GM12865 (cell line): ENCODE results near the gene ZBTB40.
A peak's percentile ranks its signal among the peaks of the same experiment; 100 is the strongest.

Experiments used
- DNase-seq: peaks from one replicate; pipeline ENCODE4 v3.0.0; 2010; ENCODE audit warnings: low read depth
- H3K4me3 ChIP-seq: 2 replicates; pipeline ENCODE4 v1.5.1; 2011; ENCODE audit warnings: mild to moderate bottlenecking, low read depth, low read length, control low read depth
- CTCF ChIP-seq: IDR thresholded peaks from 2 replicates; pipeline ENCODE4 v1.5.1; 2011; ENCODE audit warnings: low read length, control low read depth, low read depth, inconsistent platforms; ENCODE audit not compliant: insufficient read depth; ENCODE audit errors: missing control alignments

The ZBTB40 gene

DNA sequence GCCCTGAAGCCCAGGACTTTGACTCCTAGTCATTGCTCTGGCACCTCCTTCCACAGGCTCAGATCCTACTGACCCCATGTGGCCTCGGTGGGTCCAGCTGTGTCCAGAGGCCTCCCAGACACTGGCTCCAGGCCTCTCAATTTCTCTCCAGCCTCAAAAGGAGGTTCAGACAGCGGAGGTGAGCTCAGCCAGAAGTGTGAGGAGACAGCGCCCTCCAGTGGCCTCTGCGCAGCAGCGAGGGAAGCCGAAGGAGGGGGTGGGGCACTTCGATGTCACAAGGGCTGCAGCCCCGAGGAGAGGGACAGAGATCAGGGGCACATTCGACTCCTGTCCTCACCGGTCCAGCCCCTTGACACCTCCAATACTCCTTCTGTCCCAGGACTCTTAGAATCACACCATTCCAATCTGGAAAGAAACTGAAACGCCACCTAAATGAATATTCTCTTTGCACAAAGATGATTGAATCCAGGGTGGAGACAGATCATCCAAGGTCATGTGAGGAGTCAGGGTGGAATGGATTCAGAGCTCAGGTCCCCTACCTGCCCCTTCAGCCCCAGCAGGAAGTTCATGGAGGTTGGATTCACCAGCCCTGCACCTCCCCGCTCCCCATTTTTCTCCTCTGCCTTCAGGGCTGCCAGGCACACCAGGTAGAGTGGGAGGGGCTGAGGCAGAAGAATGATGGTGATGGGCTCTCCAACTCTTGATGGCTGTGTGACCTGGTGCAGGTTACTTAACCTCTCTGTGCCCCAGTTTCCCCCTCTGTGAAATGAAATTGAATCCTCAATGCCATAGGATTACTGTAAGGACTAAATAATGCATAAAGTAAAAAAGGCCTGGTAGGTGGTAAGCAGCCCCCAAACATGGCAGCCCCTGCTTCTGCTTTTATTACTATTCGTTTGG is 34.8 kb upstream of the ZBTB40 start:
- peak; percentile 94 for TF ChIP-seq CTCF
- no peak overlapping the region for H3K4me3 ChIP-seq
- DNase-seq = peak; percentile 77

- no peak overlapping the region for H3K4me3 ChIP-seq
- TF ChIP-seq CTCF = no peak
- DNase-seq = no peak
Measured at GRCh38 chr1:22417466-22417865, 34.2 kb upstream of the ZBTB40 start.

DNA sequence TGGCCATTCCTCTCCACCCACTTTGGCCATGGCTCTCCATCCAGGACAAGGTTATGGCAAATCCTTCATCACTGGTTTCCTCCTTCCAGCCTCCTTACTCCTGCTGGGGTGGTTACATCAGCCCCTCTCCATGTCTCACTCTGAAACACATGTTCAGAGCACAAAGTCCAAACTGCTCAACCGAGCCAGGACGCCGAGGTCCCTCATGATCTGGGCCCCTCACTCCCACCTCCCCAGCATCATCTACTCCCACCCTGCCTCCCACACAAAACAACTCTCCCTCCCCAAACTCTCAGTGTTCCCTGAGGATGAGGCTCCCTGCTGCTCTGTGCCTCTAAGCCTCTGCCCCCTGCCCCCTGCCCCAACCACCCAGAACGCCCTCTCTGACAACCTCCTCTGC is 33.3 kb upstream of the ZBTB40 start:
- H3K4me3 ChIP-seq = no peak overlapping the region
- no peak for TF ChIP-seq CTCF
- no peak for DNase-seq

GRCh38 chr1:22418933-22419382 is 32.7 kb upstream of the ZBTB40 start:
- no peak for TF ChIP-seq CTCF
- peak; percentile 41 for DNase-seq
- no peak overlapping the region for H3K4me3 ChIP-seq

DNA sequence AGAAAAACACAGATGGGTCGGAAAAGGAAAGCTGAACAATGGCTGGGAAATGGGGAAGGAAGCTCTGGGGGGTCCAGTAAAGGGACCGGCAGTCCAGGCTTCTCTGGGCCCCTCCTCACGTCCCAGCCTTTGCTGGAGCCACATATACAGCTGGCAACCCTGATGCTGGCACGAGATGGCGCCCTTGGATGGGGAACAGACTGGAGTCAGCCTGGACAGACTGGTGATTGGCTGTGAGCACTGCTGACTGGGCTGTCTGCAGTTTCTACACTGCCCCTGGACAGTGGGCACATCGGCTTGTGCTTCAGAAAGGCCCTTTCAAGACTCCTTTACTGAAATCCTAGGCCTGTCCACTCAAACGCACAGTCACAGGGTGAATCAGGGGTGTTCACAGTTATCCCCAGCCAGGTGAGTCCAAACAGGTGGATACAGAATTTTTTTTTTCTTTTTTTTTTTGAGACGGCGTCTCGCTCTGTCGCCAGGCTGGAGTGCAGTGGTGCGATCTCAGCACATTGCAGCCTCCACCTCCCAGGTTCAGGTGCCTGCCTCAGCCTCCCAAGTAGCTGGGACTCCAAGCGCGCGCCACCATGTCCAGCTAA is 31.1 kb upstream of the ZBTB40 start:
- H3K4me3 ChIP-seq = no peak overlapping the region
- peak; percentile 66 for DNase-seq
- peak; percentile 75 for TF ChIP-seq CTCF

DNA sequence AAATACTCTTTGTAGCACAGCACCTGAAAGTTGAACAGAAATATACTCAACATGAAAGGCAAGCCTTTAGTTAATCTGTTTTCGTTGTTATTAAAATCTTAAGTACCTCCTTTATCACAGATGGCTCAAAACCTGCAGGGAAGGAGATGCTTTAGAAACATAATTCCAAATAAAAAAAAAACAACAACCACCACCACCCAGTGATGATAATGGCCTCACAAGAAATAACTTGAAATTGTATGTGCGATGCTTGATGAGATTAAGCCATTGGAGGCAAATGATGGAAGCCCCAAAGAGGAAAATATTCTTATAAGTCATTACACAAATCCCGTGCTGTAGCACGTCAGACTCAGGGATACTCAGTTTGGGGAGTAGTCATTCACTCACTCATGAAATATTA is 24.9 kb upstream of the ZBTB40 start:
- DNase-seq = no peak
- H3K4me3 ChIP-seq = no peak overlapping the region
- TF ChIP-seq CTCF = no peak
